CD4-positive, alpha-beta T cell treated with Interleukin-12 subunit alpha and Interleukin-12 subunit beta, for 1 hour (primary cell): Measurements from ENCODE around the gene TTC23L.
"Not testable (repeated sequence)": the region's sequence is repeated elsewhere in the genome, so short reads cannot be mapped to it uniquely, and the experiment has no call there.

Experiments used
- DNase-seq: peaks from one replicate; pipeline ENCODE4 v3.0.0-alpha.2; 2020

Gene TTC23L

GRCh38 chr5:34881246-34881645 is 42.3 kb downstream of the TTC23L start:
- DNase-seq = no peak

DNA sequence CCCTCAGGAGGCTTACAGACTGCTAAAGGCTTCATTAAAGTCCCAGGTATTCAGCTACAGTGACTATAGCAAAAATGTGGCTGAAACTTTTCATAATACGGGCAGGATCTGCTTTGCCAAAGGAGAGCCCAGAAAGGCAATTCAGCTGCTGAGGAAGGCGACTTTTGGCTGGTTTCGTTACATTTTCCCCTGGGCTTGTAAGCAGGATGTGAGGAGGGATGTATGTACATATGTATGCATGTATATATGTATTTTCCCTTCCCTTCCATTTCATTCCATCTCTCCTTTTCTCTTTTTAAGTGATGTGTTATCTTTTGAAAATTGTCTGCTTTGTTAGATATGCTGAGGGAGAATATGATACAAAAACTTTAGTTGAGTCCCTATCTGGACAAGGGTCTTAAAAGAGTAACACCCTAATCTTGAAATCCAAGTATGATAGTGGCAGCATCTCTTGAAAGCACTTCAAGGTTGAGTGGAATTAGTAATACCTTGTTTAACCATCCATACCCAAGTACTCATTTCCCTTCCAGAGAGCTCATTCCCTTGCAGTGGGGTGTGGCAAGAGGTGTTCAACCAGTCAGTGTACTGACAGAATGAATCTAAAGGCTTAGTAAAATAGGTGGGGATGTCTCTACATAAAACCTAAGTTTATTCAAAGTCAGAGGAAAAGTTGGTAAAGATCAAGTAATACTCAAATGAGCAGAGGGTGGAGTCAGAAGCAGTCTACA is 47.6 kb downstream of the TTC23L start:
- no peak for DNase-seq

- DNase-seq = no peak
These were observed 50.4 kb downstream of the TTC23L start for GRCh38 chr5:34889394-34889793.

GRCh38 chr5:34891981-34892380 is 53.0 kb downstream of the TTC23L start:
- no peak for DNase-seq

GRCh38 chr5:34892414-34892813 is 53.5 kb downstream of the TTC23L start:
- no peak for DNase-seq

- DNase-seq = no peak
These were observed 55.8 kb downstream of the TTC23L start for GRCh38 chr5:34894716-34895115.

- no peak for DNase-seq
These were observed 56.9 kb downstream of the TTC23L start for GRCh38 chr5:34895641-34896419.

DNA sequence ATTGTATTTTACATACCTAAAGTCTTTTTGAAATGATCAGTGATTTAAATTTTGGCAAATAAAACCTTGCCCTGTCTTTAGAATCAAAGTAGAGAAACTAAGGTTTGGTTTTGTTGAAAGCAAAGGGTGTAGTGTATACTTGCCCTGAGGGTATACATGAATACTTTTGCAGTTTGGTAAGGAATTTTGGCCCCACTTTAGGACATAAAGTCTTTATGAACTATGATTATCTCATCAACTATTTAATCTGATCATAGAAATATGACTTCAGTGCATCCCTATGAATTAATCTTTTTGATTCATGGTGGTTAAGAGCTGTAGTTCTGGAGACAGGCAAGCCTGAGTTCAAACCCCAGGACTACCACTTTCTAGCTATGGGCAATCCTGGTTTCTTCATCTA is 58.7 kb downstream of the TTC23L start:
- DNase-seq = no peak

DNA sequence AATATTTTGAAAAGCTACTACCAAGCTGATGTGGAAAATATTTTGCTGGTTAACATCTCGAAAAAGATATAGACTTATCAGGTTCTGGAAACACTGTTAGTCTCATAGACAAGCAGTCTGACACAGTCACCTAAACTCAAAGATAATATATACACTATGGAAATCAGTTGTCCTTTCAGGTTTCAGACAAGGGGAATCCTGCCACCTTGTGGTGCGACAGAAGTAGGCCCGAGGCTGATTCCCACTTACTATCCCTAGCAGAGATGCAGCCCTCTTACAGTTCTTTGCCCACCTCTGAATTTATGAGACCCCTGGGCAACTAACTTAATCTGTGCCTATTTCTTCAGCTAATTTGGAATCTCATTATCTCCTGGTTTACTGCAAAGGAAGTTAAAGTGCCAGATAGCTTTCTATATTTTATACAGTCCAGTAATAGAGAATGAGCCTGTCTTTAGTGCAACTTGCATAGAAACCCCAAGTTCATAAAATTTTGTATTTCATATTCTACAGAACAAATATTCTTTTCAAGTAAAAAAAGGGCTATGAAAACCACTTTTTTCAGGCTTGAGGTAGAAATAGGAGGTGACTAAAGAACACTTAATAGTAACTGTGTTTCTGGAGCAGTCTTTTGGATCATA is 59.4 kb downstream of the TTC23L start:
- peak; percentile 63 for DNase-seq

DNA sequence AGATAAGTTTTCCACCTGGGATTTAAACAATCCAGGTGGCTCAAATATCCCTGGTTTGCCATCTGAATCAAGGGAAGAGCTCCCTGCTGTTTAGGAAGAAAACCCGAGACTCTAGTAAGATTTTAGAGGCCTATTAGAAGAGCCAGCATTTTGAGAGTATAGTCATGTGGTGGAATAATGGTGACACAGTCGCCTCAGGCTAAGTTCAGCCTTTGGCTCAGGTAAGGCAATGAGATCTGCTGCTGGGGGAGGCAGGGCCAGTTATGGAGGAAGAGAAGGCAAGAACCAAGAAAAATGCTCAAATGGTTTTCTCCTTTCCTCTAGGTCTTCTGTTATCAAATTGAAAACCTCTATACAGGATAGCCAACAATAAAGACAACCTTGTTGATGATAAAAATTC is 60.1 kb downstream of the TTC23L start:
- DNase-seq = no peak

GRCh38 chr5:34900652-34901051 is 61.7 kb downstream of the TTC23L start:
- no peak for DNase-seq

- no peak for DNase-seq
These were observed 64.3 kb downstream of the TTC23L start for GRCh38 chr5:34903260-34903659.

DNA sequence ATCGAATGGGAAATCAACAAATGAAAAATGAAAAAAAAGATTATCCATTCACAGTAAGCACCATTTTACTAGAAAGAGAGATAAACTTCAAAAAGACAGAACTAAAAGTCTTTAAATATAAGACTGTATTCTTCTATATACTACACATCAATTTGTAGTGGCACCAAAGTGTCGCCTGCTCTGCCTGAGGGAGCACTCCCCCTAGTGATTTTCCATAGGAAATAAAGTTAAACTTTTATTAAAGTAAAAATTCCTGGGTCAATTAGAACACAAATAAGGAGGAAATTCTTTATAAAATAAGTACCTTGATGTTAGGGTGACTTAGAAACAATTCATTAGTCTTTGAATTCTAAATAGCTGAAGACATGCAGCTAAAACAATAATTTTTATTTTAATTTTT is 66.6 kb downstream of the TTC23L start:
- DNase-seq = no peak

DNA sequence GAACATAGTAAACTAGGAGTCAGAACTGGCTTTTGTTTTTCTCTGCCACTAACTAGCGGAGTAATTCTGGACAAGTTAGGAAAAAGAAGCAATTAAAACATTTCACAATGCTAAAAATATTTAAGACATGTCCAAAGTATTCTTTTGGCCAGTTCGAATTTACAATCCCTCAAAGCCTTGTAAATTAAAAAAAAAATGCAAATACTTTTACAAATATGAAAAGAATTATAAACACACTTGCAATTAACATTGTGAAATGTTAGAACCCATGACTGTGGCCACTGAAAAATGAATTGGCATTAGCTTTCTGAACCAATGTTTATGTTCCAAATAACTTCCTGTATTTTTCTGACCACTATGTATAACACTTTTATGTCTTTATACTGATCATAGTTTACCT is 74.1 kb downstream of the TTC23L start:
- DNase-seq = no peak

- DNase-seq = no peak
These were observed 75.7 kb downstream of the TTC23L start for GRCh38 chr5:34914671-34915138.

DNA sequence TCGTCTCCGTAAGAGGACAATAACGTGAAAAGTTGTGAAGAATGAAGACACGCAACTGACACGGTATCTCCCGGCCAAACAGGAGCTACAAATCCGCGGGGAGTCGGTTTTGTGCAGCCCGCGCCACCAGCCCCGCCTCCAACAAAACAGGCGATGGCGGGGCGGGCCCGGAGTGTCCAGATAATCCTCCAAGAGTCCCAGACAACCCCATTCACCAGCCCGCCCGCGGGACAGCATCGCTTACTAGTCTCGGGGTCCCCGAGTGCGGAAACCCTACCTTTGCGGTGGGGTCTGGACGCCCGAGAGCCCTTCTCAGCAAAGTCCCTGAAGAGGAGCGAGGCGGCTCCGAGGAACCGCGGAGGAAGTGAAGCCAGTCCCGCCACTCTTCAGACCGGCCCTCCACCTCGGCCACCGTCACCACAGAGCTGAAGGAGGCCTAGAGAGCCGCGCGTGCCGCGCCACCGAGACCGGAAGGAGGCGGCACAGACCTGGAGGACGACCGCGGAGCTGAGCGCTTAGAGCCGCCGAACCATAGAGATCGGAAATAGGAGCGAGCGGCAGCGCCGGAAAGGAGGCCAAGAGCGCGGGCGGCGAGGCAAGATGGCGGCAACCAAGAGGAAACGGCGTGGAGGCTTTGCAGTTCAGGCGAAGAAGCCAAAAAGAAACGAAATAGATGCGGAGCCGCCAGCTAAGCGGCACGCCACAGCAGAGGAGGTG is 76.3 kb downstream of the TTC23L start, which contains the start of the genes BRIX1 and RAD1:
BRIX1 (plus strand) TSS at position 573 of the 717 bp plus-strand sequence; CDS start at position 601, 28 bp downstream.
RAD1 (minus strand) TSS at position 366 of the 717 bp plus-strand sequence. CDS start 612 bp downstream, outside the sequence.
- DNase-seq = peak; percentile 94

DNA sequence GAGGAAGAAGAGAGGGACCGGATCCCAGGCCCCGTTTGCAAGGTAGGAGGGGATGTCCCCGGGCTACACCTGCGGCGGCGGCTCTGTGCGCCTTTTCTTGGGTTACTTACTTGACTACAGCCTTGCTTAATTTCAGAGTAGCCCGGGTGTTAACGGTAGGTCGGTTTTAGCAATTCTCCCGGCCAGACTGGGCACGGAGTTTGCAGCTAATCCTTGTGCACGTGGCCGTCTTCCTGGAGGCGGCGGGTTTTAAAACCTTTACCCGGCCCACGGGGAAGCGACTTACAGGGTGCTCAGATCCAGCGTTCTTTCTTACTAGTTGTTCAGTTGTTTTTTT is 76.9 kb downstream of the TTC23L start:
- no peak for DNase-seq

DNA sequence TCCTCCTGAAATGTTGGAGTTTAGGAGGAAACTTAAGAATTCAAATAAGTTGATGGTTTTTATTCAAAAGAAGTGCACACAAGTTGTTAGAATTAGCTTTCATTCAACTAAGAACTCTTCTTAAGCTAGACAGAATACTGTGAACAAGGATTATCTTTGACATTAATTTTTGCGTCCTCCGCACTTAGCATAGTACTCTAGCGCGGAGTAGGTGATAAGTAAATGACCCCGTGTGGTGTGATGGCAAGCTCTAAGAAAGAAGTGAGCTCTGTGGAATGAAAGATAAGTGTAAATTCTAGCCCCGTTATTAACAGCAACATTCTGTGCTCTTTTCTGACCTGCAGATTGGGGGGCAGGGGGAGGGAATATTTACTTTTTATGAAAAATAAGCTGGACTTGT is 77.6 kb downstream of the TTC23L start:
- no peak for DNase-seq

- no peak for DNase-seq
These were observed 79.1 kb downstream of the TTC23L start for GRCh38 chr5:34918025-34918424.

- DNase-seq = no peak
These were observed 80.1 kb downstream of the TTC23L start for GRCh38 chr5:34919077-34919476.

DNA sequence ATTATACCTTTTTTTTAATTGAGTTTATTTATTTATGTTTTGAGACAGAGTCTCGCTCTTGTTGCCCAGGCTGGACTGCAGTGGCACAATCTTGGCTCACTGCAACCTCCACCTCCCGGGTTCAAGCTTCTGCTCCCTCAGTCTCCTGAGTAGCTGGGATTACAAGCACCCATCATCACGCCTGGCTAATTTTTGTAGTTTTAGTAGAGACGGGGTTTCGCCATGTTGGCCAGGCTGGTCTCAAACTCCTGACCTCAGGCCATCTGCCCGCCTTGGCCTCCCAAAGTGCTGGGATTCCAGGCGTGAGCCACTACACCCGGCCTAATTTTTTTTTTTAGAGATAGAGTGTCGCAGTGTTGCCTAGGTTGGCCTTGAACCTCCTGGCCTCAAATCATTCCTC is 84.3 kb downstream of the TTC23L start:
- not testable (repeated sequence) for DNase-seq

GRCh38 chr5:34923694-34924461 is 84.9 kb downstream of the TTC23L start:
- DNase-seq = peak; percentile 9
